Esophagus squamous epithelium (tissue), 4 donors: ENCODE results near the gene PTPRD.

Experiments
- CTCF ChIP-seq, 6 experiments: fragments of 450-650 bp in 4 of 6; fragments of 200-600 bp in 2 of 6; sonication (generic) in 2 of 6; IDR thresholded peaks; one replicate each; pipeline ENCODE4 v1.5.1; 2016 to 2019; ENCODE audit warnings: antibody characterized with exemption in 6 of 6, mild to moderate bottlenecking in 4 of 6, moderate library complexity in 4 of 6
- POLR2A ChIP-seq, 4 donors: fragments of 450-650 bp; IDR thresholded peaks; one replicate each; pipeline ENCODE4 v1.6.1; 2017; ENCODE audit warnings: antibody characterized with exemption in 4 of 4, mild to moderate bottlenecking in 4 of 4, moderate library complexity in 3 of 4

- TF ChIP-seq CTCF (IDR thresholded peaks at IDR 0.05) (no peak), POLR2A (IDR thresholded peaks at IDR 0.05) (no peak)
Measured at GRCh38 chr9:9557804-9558334, 1054.9 kb downstream of the PTPRD start.
